LNCaP clone FGC (cell line): ENCODE data around the gene CFAP99.

Source experiments
- DNase-seq: peaks from one replicate; pipeline ENCODE4 v3.0.0-alpha.2; 2011; ENCODE audit warnings: low read depth
- H3K4me3 ChIP-seq: 2 replicates; pipeline ENCODE4 v1.5.1; 2011; ENCODE audit warnings: mild to moderate bottlenecking, low read depth, low read length, control low read depth
- TF ChIP-seq, protein P1 (sequence below): IDR thresholded peaks from 2 replicates; pipeline ENCODE4 v1.5.1; 2012; ENCODE audit warnings: mild to moderate bottlenecking; ENCODE audit not compliant: control insufficient read depth, insufficient read depth; ENCODE audit errors: extremely low read depth

Gene CFAP99

DNA sequence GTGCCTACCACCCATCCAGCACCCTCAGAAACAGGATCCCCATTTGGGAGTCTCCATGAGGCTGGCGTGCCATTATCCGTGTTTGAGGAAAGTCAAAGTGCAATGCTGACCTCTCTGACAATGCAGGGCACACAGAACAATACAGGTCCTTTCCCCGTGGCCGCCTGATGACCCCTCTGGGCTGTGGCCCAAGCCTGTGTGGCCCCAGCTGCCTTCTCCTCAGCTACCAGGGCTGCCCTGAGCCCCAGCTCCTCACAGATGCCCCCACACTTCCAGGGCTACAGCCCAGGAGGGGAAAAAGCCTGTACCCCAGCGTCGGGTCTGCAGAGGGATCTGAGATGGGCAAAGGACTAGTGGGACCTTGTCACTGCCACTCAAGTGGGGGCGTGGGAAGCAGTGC is 15.8 kb upstream of the CFAP99 start:
- H3K4me3 ChIP-seq, result no peak overlapping the region
- DNase-seq, result no peak
- TF ChIP-seq, protein P1, sequence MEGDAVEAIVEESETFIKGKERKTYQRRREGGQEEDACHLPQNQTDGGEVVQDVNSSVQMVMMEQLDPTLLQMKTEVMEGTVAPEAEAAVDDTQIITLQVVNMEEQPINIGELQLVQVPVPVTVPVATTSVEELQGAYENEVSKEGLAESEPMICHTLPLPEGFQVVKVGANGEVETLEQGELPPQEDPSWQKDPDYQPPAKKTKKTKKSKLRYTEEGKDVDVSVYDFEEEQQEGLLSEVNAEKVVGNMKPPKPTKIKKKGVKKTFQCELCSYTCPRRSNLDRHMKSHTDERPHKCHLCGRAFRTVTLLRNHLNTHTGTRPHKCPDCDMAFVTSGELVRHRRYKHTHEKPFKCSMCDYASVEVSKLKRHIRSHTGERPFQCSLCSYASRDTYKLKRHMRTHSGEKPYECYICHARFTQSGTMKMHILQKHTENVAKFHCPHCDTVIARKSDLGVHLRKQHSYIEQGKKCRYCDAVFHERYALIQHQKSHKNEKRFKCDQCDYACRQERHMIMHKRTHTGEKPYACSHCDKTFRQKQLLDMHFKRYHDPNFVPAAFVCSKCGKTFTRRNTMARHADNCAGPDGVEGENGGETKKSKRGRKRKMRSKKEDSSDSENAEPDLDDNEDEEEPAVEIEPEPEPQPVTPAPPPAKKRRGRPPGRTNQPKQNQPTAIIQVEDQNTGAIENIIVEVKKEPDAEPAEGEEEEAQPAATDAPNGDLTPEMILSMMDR, result no peak

DNA sequence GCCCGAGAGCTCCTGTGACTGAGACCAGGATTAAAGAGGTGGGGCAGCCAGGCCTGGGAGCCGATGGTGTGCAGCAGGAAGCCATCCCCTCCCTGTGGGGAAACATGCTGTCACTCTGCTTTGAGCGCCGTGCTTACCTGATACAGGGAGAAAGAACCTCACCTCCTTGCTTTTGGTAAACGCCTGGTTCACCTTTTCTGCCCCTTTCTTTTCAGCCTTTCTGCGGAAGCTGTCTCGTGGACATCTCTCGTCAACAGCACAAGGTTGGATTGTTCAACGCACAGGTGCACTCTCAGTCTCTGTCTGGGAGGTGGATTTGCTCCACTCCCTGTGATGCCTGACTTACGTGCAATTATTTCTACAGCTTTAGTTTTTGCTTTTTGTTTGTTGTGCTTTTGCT is 12.3 kb upstream of the CFAP99 start:
- TF ChIP-seq, protein P1, result no peak
- no peak overlapping the region for H3K4me3 ChIP-seq
- DNase-seq, result no peak

DNA sequence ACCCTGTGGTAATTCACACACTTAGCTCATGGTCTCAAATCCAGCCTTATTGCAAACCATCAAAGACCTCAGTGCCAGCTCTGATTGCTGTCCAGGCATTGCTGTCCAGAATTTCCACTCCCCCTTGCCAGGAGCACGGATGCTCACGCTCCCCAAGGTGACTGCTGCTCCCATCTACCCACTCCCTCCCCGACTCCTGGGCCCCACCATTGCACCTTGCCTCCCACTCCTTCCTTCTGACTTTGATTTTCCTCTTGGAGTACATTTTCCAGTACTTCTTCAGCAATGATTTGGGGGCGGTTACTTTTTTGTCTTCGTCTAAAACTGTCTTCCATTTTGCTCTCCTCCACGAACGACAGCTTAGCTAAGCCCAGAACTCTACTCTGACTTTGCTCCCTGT is 11.8 kb upstream of the CFAP99 start:
- no peak overlapping the region for H3K4me3 ChIP-seq
- TF ChIP-seq, protein P1, result no peak
- no peak for DNase-seq

DNA sequence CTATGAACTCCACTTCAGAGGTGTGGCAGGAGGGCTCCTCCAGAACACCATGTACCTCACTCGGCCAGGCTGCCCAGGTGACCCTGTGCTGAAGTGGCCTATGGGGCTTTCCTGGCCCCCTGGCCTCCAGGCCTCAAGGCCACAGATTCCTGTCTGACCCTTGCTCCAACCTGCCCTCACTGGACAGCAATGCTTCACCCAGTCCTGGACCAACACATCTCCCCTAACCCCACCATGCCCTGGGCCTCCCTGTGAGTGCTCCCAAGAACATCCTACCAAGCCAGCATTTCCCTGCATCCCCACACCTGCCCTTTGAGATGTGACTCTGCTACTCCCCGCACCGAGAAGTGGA is 10.8 kb upstream of the CFAP99 start:
- TF ChIP-seq, protein P1, result no peak
- no peak overlapping the region for H3K4me3 ChIP-seq
- DNase-seq, result no peak

DNA sequence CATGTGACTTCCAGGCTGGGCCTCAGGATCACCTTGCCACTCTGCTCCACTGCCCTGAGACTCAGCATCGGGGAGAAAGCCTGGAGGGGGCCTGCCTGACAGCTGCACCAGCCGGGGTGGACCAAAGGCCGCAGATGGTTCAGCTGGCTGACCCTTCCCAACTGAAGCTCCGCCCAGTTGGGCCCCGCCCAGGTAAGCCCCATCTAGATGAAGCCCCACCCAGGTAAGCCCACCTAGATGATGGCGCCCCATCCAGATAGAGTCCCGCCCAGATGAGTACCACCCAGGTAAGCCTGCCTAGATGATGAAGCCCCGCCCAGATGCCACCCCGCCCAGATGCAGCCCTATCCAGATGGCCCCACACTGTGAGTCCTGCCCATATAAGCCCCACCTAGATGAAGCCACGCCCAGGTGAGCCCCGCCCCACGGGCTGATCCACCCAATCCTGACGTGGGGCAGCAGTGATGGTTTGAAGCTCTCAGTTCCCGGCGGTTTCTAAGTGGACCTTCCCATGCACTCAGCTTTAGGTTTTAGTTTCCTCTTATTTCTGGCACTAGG is 10.3 kb upstream of the CFAP99 start:
- H3K4me3 ChIP-seq, result no peak overlapping the region
- TF ChIP-seq, protein P1, result no peak
- DNase-seq, result no peak

DNA sequence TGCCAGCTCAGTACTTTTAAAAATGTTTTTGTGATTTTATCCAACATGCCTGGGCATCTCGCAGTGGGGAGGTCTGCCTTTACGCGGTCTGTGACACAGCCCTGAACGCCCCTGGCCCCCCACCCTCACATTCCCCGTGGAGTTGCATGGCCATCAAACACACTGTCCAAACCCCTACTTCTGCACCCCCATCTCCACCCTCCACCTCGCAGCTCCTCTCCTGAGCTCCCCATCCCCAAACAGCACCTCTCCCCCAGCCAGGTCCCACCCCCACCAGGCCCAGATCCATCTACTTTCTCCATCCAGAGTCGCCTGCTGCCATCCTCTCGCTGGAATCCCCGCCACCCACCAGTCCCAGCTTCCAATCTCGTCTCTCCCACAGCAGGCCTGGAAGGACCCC is 9.8 kb upstream of the CFAP99 start:
- H3K4me3 ChIP-seq, result no peak overlapping the region
- TF ChIP-seq, protein P1, result no peak
- no peak for DNase-seq

DNA sequence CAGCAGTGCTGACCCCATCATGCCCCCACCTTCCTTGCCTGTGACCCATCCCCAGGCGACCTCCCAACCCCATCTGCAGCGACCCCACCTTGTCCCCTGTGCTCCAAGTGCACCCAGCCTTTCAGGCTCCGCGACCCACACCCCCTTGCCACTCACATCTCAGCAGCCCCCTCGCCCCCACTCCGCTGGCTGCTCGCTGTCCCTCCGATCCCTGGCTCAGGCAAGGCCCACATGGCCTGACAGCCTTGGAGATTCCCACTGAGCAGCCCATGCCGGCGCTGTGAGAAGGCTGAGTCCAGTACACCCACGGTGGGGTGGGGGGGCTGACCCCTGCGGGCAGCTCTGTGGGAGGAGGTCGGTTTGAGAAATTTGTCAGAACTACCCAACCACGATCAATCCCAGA is 9.4 kb upstream of the CFAP99 start:
- H3K4me3 ChIP-seq, result no peak overlapping the region
- DNase-seq, result no peak
- TF ChIP-seq, protein P1, result no peak
